Measurements from ENCODE around the gene ALK.

The ALK gene

DNA sequence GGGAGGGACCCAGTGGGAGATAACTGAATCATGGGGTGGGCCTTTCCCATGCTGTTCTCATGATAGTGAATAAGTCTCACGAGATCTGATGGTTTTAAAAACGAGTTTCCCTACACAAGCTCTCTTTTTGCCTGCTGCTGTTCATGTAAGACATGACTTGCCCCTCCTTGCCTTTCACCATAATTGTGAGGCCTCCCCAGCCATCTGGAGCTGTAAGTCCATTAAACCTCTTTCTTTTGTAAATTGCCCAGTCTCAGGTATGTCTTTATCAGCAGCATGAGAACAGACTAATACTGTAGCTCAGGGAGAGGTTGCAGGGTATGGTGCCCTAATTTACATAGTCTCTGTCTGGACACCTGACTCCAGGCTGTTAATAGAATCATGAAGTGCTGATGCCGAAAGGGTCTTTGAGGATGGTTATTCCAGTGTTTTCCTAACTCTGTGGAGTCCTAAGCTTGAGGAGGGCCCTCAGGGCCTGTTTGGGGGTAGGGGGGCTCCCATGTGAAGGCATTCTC lies 343.2 kb downstream of the ALK start:
- H3K36me3 ChIP-seq (ENCODE audit: insufficient read depth, insufficient read length, low read length) = no peaks in the 10 kb centered on the region
- peaks cover 2% of the 10 kb centered on the region for H3K4me1 ChIP-seq (ENCODE audit: insufficient read depth, insufficient read length)
- TF ChIP-seq YY1 (IDR thresholded peaks at IDR 0.05; ENCODE audit: insufficient read depth, insufficient read length) (no peak), ZNF274 (IDR thresholded peaks at IDR 0.05; ENCODE audit: low read depth, low read length) (no peak), SUZ12 (IDR thresholded peaks at IDR 0.05; ENCODE audit: extremely low read depth, insufficient read depth, insufficient read length) (no peak)
- no peaks in the 10 kb centered on the region for H3K27me3 ChIP-seq (ENCODE audit: insufficient read depth, insufficient read length)
- DNase-seq (ENCODE audit: low read depth, low spot score) = peak; percentile 32
- H3K4me3 ChIP-seq (ENCODE audit: insufficient read length, low read depth) = no peak overlapping the region
- no peaks in the 10 kb centered on the region for H3K9me3 ChIP-seq (ENCODE audit: insufficient read depth, low read length)
- H3K9ac ChIP-seq (ENCODE audit: insufficient read length, low read depth) = no peak overlapping the region

DNA sequence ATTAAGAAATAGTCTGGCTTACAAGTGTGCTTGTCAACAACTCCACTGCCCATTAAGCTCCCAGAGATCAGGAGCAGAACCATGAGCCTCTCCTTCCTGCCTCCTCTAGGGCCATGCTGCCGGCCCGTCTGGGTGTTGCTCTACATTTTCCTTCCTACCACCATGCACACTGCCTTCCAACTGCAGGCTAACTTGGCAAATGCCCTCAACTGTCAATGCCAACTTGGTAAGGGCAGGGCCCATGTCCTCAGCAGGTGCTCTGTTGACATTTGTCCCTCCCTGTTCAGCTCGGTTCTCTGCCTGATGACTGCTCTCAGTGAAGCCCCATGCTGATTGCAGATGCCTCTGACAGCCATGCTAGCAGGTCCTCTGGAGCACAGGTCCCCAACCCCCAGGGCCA lies 345.2 kb downstream of the ALK start:
- TF ChIP-seq YY1 (IDR thresholded peaks at IDR 0.05; ENCODE audit: insufficient read depth, insufficient read length) (no peak), ZNF274 (IDR thresholded peaks at IDR 0.05; ENCODE audit: low read depth, low read length) (no peak), SUZ12 (IDR thresholded peaks at IDR 0.05; ENCODE audit: extremely low read depth, insufficient read depth, insufficient read length) (no peak)
- Histone ChIP-seq H3K27me3 (ENCODE audit: insufficient read depth, insufficient read length) (no peaks in the 10 kb centered on the region), H3K4me1 (ENCODE audit: insufficient read depth, insufficient read length) (peaks cover 2% of the 10 kb centered on the region)

DNA sequence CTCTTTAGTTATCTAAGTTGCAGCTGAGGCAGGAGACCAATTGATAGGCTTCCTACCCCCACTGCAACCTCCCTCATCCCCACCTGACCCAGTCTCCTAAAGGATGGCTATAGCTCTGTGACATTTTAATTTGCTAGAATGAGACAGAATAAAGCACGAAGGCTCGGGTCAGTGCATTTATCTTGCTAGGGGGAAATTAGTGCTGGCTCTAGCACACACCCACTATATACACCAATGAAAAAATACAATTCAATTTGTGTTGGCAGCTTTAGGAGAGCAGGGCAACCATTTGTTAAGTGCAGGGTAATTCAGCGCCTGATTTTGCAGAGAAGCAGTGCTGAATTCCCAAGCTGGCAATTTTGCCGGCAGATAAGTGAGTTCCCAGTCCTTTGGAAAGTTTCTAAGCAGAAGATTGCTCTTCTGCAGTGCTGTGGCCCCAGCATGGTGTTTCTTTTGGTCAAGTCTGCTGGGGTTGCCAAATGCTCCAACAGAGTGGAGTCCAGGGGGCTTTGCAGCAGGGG lies 346.0 kb downstream of the ALK start:
- H3K36me3 ChIP-seq (ENCODE audit: insufficient read depth, insufficient read length, low read length) = no peaks in the 10 kb centered on the region
- no peak overlapping the region for H3K9ac ChIP-seq (ENCODE audit: insufficient read length, low read depth)
- H3K27me3 ChIP-seq (ENCODE audit: insufficient read depth, insufficient read length) = no peaks in the 10 kb centered on the region
- H3K4me3 ChIP-seq (ENCODE audit: insufficient read length, low read depth) = no peak overlapping the region
- H3K4me1 ChIP-seq (ENCODE audit: insufficient read depth, insufficient read length) = peaks cover 2% of the 10 kb centered on the region
- TF ChIP-seq ZNF274 (IDR thresholded peaks at IDR 0.05; ENCODE audit: low read depth, low read length) (no peak), YY1 (IDR thresholded peaks at IDR 0.05; ENCODE audit: insufficient read depth, insufficient read length) (no peak), SUZ12 (IDR thresholded peaks at IDR 0.05; ENCODE audit: extremely low read depth, insufficient read depth, insufficient read length) (no peak)
- DNase-seq (ENCODE audit: low read depth, low spot score) = no peak
- no peaks in the 10 kb centered on the region for H3K9me3 ChIP-seq (ENCODE audit: insufficient read depth, low read length)

More for the DNA sequence above, 345.2 kb downstream of the ALK start:
- H3K4me3 ChIP-seq (ENCODE audit: insufficient read length, low read depth) = no peak overlapping the region
- H3K9me3 ChIP-seq (ENCODE audit: insufficient read depth, low read length) = no peaks in the 10 kb centered on the region
- DNase-seq (ENCODE audit: low read depth, low spot score) = no peak
- H3K36me3 ChIP-seq (ENCODE audit: insufficient read depth, insufficient read length, low read length) = no peaks in the 10 kb centered on the region
- H3K9ac ChIP-seq (ENCODE audit: insufficient read length, low read depth) = no peak overlapping the region

DNA sequence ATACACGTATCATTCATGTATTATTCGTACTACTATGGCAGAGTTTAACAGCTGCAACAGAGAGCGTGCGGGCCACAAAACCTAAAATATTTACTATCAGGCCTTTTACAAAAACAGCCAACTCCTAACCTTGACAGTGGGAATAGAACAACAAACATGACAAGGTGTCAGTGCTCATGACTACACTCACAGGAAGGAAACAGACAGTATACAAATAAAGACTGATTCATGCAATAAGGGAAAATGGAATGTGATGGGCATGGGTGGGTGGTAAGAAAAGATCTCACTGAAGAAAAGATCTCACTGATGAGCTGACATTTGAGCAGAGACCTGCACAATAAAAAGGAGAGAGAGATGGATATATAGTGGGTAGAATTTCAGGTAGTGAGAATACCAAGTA lies 347.8 kb downstream of the ALK start:
- no peaks in the 10 kb centered on the region for H3K9me3 ChIP-seq (ENCODE audit: insufficient read depth, low read length)
- H3K4me1 ChIP-seq (ENCODE audit: insufficient read depth, insufficient read length) = no peaks in the 10 kb centered on the region
- H3K36me3 ChIP-seq (ENCODE audit: insufficient read depth, insufficient read length, low read length) = no peaks in the 10 kb centered on the region
- no peak overlapping the region for H3K4me3 ChIP-seq (ENCODE audit: insufficient read length, low read depth)
- no peak for DNase-seq (ENCODE audit: low read depth, low spot score)
- H3K27me3 ChIP-seq (ENCODE audit: insufficient read depth, insufficient read length) = no peaks in the 10 kb centered on the region
- TF ChIP-seq YY1 (IDR thresholded peaks at IDR 0.05; ENCODE audit: insufficient read depth, insufficient read length) (no peak), SUZ12 (IDR thresholded peaks at IDR 0.05; ENCODE audit: extremely low read depth, insufficient read depth, insufficient read length) (no peak), ZNF274 (IDR thresholded peaks at IDR 0.05; ENCODE audit: low read depth, low read length) (no peak)
- H3K9ac ChIP-seq (ENCODE audit: insufficient read length, low read depth) = no peak overlapping the region

DNA sequence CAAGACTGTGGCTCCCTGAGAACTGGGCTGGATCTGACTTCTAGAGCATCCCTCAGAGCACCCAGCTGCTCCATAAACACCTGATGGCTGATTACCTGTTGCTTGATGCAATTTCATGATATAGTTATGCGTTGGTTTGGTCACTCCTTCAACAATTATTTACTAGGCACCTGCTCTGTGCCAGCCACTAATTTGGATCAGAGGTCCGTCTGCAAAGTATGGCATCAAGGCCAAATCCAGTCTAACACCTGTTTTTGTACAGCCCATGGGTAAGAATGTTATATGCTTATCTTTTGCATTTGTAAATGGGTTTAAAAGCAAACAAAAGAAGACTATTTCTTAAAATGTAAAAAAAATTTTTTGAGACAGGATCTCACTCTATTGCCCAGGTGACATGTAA lies 348.2 kb downstream of the ALK start:
- Histone ChIP-seq H3K9me3 (ENCODE audit: insufficient read depth, low read length) (no peaks in the 10 kb centered on the region), H3K36me3 (ENCODE audit: insufficient read depth, insufficient read length, low read length) (no peaks in the 10 kb centered on the region), H3K4me1 (ENCODE audit: insufficient read depth, insufficient read length) (no peaks in the 10 kb centered on the region), H3K27me3 (ENCODE audit: insufficient read depth, insufficient read length) (no peaks in the 10 kb centered on the region), H3K9ac (ENCODE audit: insufficient read length, low read depth) (no peak overlapping the region), H3K4me3 (ENCODE audit: insufficient read length, low read depth) (no peak overlapping the region)
- DNase-seq (ENCODE audit: low read depth, low spot score) = no peak
- no peak for TF ChIP-seq YY1 (IDR thresholded peaks at IDR 0.05; ENCODE audit: insufficient read depth, insufficient read length)
- no peak for TF ChIP-seq SUZ12 (IDR thresholded peaks at IDR 0.05; ENCODE audit: extremely low read depth, insufficient read depth, insufficient read length)
- TF ChIP-seq ZNF274 (IDR thresholded peaks at IDR 0.05; ENCODE audit: low read depth, low read length) = no peak

DNA sequence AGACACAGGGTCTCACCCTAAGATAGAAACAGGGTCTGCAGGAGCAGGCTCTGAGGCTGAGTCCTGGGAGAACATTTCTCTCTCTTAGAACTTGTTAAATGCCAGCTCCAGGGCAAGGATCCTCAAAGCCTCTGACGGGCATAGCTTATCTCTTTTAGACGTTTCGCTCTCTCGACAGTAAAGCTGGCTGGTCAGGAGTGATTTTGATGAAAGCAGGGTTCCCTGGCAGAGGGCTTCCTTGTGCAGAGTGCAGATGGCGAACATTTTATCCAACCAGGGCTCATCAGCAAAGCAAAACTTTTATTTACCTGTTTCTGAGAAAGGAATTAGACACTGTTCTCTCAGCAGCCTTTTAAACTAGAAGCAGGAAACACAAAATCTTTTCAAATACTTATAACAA lies 350.8 kb downstream of the ALK start:
- H3K9me3 ChIP-seq (ENCODE audit: insufficient read depth, low read length) = no peaks in the 10 kb centered on the region
- no peaks in the 10 kb centered on the region for H3K4me1 ChIP-seq (ENCODE audit: insufficient read depth, insufficient read length)
- no peak for TF ChIP-seq ZNF274 (IDR thresholded peaks at IDR 0.05; ENCODE audit: low read depth, low read length)
- no peak for TF ChIP-seq YY1 (IDR thresholded peaks at IDR 0.05; ENCODE audit: insufficient read depth, insufficient read length)
- no peak for TF ChIP-seq SUZ12 (IDR thresholded peaks at IDR 0.05; ENCODE audit: extremely low read depth, insufficient read depth, insufficient read length)
- DNase-seq (ENCODE audit: low read depth, low spot score) = no peak
- H3K27me3 ChIP-seq (ENCODE audit: insufficient read depth, insufficient read length) = no peaks in the 10 kb centered on the region
- no peaks in the 10 kb centered on the region for H3K36me3 ChIP-seq (ENCODE audit: insufficient read depth, insufficient read length, low read length)
- H3K9ac ChIP-seq (ENCODE audit: insufficient read length, low read depth) = no peak overlapping the region
- no peak overlapping the region for H3K4me3 ChIP-seq (ENCODE audit: insufficient read length, low read depth)

DNA sequence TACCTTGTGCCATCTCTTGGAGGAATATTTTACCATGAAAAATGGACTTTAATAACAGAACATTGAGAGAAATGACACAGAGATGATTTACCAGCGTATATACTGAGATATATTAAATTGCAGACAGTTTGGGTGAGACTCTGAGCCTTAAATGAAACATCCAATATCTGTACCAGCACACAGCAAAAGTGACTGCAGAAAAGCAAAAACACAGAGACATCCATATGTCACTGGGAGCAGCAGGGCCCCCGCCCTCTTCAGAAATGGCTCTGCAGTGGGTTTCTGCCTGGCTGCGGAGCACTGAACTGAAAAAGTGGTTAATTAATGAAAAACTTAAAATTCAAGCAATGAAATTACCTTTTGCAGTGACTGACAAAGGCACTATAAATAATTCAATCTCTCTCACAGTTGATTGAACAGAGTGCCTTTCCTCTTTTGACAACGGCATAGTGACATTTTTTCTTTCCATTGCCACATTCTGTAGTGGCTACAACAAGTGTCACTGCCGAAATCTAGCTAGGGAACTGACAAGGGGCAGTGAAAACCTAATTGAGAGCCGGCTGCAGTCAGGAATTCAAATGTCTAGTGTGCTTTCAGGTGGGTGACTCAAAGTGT lies 353.4 kb downstream of the ALK start:
- Histone ChIP-seq H3K36me3 (ENCODE audit: insufficient read depth, insufficient read length, low read length) (no peaks in the 10 kb centered on the region), H3K4me3 (ENCODE audit: insufficient read length, low read depth) (no peak overlapping the region), H3K9ac (ENCODE audit: insufficient read length, low read depth) (no peak overlapping the region), H3K9me3 (ENCODE audit: insufficient read depth, low read length) (no peaks in the 10 kb centered on the region), H3K27me3 (ENCODE audit: insufficient read depth, insufficient read length) (no peaks in the 10 kb centered on the region), H3K4me1 (ENCODE audit: insufficient read depth, insufficient read length) (no peaks in the 10 kb centered on the region)
- TF ChIP-seq ZNF274 (IDR thresholded peaks at IDR 0.05; ENCODE audit: low read depth, low read length) (no peak), YY1 (IDR thresholded peaks at IDR 0.05; ENCODE audit: insufficient read depth, insufficient read length) (no peak), SUZ12 (IDR thresholded peaks at IDR 0.05; ENCODE audit: extremely low read depth, insufficient read depth, insufficient read length) (no peak)
- DNase-seq (ENCODE audit: low read depth, low spot score) = no peak

Data from NT2/D1 (cell line).